ENCODE data around the gene BCL2.
A peak's percentile ranks its signal among the peaks of the same experiment; 100 is the strongest.
"Not testable (repeated sequence)": the region's sequence is repeated elsewhere in the genome, so short reads cannot be mapped to it uniquely, and the experiment has no call there.

BCL2 gene

GRCh38 chr18:63319383-63320122 is at the start of gene BCL2:
TSS of gene BCL2 (minus strand) at chr18:63319769.
- no peak for DNase-seq (ENCODE audit: low read depth in 2 of 2)

DNA sequence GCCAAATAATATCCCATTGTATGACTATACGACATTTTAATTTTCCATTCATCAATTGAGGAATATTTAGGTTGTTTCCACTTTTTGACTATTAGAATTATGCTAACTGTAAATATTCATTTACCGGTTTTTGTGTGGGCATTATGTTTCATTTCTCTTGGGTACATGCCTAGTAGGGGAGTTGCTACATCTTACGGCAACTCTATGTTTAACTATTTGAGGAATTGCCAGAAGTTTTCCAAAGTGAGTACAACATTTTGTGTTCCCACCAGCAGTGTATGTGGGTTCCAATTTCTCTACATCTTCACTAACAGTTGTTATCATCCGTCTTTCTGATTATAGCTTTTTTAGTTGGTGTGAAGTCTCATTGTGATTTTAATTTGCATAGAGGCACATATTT is 49.0 kb upstream of the BCL2 start:
- DNase-seq (ENCODE audit: low read depth in 2 of 2): no peak

DNA sequence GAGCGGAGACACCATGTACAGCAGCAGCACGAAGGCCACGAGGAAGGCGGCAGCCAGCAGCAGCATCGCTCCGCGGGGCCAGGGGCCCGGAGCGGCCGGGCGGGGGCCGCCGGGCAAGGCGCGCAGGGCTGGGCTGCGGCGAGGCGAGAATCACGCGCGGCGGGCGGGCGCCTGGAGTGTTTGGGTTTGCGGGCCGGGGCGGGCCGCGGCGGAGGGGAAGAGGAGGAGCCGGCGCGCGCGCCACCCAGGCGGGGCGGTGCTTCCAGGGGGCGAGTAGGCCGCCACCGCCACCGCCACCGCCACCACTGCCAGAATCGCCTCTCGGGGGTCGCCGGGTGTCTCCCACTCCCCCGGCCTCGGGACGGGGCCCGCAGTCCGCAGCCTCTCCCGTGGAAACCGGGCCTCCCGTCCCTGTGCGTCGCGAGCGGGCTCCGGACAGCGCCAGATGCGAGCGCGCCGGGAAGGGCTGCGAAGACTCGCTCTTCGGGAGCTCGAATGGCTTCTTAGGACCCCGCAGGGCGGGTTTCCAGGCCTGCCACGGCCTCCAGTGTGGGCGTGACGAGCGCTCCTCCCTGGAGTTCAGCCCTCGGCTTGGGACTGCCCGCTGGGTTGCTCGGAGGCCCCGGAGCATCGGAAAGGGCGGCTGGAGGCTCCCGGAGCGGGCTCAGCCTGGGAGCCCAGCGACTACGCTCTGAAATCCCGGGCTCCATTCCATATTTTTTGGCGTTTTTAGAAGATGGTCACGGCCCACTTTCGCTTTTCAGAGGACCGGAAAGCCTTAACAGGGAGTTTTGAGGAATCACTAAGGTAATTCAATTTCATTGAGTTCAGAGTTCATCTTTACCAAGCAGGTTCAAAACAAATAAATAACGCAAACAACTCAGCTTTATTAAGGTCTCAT is 47.7 kb upstream of the BCL2 start, which contains the start of gene KDSR:
TSS of gene KDSR (minus strand) at position 154 of the 901 bp plus-strand sequence. CDS start at position 66, 88 bp downstream.
- peak; percentile 97 to 98 for DNase-seq (ENCODE audit: low read depth in 2 of 2)

GRCh38 chr18:63366213-63367052 is 46.9 kb upstream of the BCL2 start:
- no peak for DNase-seq (ENCODE audit: low read depth in 2 of 2)

DNA sequence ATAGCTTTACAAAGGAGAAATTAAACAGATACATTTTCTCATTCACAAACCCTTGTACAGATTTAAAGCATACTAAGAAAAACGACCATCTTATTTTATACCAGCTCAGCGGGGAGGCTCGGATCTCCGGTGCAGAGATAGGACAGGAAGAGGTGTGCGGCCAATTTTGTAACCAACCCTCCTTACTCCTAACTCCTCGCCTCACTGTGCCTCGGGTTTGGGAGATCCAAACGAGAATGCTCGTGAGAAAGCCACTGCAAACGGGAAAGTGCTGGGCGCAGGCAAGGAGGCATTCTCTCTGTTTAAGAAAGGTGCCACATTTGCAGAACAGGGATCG is 46.3 kb upstream of the BCL2 start:
- DNase-seq (ENCODE audit: low read depth in 2 of 2): no peak

DNA sequence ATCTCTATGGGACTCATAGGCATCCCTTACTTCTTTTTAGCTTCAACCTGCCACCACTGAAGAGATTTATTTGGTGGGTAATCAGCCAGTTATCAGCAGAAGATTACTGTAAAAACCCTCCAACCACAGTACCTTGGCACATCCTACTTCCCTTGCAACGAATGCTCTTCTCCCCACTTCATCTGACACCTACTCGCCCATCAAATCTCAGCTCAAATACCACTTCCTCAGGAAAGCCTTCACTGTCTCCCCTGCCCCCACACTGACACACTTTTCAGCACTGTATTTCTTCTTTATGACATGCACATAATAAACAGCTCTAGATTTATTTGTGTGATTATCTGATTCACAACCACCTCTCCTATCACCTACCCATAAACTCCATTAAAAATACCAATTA is 44.4 kb upstream of the BCL2 start:
- no peak for DNase-seq (ENCODE audit: low read depth in 2 of 2)

DNA sequence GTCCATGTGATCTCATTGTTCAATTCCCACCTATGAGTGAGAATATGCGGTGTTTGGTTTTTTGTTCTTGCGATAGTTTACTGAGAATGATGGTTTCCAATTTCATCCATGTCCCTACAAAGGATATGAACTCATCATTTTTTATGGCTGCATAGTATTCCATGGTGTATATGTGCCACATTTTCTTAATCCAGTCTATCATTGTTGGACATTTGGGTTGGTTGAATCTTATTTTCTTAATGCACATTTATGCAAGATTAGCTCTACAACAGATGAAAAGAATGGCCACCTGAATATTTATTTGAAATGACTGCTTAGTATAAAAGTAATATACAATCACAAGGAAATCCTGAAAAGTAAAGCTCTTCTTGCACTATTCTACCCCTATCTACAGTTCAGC is 43.9 kb upstream of the BCL2 start:
- DNase-seq (ENCODE audit: low read depth in 2 of 2): not testable (repeated sequence)

GRCh38 chr18:63356272-63356896 is 36.8 kb upstream of the BCL2 start:
- no peak for DNase-seq (ENCODE audit: low read depth in 2 of 2)

- no peak for DNase-seq (ENCODE audit: low read depth in 2 of 2)
Observed at GRCh38 chr18:63350230-63350629, 30.7 kb upstream of the BCL2 start.

DNA sequence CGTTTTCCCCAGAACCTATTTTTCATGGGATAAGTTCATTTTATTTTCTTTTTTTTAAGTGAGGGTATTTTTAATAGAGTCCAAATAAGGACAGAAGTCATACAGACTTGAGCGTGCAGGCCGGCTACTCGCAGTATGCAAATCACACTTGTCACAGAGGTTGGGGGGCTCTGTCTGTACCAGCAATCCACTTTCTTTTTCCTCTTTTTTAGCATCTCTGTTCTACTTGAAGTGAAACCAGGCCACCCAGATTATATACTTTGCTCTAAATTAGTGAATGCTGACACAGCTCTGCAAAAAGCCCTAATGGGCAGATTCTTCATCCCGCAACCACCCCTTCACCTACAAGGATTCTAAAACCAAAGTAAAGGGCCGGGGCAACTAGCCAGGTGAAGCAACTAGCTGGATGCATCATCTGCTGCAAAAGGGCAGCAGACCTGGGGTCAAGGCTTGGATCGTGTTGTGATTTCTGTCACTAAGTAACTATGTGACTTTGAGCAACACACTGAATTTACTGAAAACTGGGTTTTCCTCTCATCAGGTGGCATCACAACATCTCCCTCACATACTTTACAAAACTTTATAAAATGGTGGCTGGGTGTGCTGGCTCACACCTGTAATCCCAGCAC is 29.1 kb upstream of the BCL2 start:
- DNase-seq (ENCODE audit: low read depth in 2 of 2): no peak

DNA sequence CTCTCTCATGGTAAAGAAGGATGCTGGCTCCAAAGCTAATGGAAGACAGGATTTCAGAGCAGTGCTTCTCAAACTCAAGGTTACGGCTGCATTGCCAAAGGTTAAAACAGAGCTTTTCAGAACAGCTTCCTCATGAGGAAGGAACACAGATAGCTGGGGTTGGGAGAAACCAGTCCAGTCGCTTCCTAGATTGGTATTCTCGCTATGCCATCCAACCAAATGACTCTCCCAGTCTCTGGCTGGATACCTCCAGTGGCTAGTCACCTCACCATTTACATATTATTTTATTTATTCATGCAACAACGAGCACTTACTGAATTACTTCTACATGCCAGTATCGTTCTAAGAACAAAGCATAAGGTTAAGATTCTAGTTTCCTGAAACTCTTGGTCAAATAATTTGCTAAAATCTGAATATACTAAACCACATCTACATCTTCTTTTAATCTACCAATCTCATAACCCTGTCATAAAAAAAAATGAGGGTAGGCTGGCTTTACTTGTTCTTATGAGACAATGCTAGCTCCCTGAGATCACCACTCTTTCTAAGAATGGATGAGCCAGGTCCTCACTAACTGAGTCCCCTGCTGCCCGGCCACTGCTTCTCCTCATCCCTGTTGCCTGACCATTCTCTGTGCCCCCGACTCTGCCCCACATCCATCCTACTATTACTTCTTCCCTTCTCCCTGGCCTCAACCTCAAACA is 27.1 kb upstream of the BCL2 start:
- DNase-seq (ENCODE audit: low read depth in 2 of 2): no peak

DNA sequence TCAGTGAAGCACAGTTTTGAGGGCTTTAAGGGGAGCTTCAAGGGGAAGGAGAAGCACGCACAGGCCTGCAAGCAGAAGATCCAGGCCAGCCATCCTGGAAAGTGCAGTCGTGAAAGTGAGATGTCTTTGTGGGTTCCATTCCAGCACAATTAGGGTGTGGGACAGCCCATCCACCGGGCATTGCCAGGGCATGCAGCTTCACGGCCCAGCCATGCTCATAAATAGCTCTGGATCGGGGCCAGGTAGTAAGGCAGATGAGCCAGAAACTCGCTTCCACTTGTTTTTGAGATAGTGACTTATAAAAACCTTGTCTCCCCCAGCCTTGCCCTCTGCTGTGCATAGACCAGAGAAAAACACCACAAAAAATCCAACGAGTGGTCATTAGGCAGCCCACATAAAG is 26.5 kb upstream of the BCL2 start:
- no peak for DNase-seq (ENCODE audit: low read depth in 2 of 2)

DNA sequence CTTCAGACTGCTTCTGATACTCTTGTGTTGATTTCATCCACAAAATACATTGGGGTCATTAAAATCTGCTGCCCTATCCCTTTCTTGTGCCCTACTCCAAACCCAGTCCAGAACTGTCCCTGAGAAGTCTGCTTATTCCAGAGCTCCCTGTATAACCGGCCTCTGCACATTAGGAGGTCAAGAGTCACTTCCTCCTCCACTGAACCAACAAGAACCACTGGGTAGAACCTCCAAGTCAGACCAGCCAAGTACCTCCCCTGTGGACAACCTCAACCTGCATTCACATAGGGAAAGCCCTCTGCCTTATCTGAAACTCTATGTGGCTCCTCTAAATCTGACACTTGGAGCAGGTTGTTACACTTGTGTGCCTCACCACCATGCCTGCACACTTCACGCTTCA is 25.3 kb upstream of the BCL2 start:
- no peak for DNase-seq (ENCODE audit: low read depth in 2 of 2)

GRCh38 chr18:63344263-63344662 is 24.7 kb upstream of the BCL2 start:
- DNase-seq (ENCODE audit: low read depth in 2 of 2): no peak

DNA sequence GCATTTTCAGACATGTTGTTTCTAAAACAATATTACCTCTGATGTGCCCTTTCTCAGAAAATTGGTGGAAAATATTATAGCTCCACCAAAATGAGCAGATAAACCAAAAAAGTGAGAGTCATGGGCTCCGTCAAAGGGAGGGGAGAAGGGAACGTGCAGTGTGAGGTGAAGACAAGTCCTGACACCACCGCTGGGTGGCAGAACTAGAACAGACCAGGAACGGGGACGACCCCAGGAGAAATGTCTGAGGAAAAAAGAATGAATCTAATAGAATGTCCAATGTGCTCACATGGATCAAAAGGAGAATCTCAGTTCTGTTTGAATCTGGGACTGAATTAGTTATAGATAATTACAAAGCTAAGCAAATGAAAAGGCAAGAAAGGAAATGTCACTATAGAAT is 22.6 kb upstream of the BCL2 start:
- DNase-seq (ENCODE audit: low read depth in 2 of 2): no peak

DNA sequence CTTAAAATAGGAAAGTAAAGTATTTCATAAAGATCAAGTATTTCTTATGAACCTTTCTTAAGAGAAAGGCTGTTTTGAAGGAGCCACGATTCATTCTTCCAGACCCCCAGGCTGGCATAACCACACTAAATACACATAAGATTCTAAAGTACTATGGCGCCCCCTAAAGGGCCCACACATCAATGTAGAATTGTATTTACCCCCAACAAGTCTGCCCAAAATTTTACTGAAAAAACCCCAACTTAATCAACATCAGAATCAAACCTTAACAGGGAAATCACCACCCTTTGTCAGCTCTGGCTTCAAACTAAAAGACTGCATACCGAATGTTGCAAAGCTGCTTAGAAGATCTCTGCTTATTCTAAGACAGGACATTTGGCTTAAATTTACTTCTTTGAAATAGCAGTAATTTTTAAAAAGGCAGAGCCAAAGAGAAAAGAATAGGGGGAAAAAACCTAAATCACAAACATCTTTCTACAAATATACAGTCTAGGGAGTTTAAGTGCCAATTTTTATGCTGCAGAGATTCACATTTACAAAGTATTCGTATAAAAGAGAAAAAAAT is 20.4 kb upstream of the BCL2 start:
- DNase-seq (ENCODE audit: low read depth in 2 of 2): no peak

DNA sequence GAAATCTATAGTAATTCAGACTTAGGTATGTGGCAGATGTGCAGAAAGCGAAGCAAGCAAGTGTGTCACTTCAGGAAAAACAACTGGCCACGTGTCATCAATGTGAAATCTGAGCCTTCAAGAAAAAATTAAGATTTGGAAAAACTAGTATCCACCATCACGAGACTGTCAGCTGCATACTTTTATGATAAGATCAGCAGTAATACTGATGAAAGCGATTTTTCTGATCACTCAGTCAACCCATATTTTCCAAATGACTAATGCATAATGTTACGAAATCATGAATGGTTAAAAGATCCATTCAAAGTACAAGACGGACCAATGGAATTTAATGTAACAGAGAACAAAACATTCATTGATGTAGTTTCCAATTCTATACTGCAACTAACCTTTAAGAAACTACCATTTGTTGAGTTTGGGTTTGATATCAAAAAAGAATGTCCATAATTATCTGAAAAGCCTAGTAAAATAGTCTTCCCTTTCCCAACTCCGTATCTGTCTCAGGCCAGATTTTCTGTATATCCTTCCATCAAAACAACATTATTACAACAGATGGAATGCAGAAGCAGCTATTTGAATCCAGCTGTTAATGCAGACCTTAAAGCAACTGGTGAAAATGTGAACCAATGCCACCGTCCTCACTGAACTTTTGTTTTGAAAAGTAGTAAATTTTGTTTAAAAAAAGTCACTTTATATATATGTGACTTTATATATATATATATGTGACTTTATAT is 17.0 kb upstream of the BCL2 start:
- peak; percentile 88 to 91 for DNase-seq (ENCODE audit: low read depth in 2 of 2)

DNA sequence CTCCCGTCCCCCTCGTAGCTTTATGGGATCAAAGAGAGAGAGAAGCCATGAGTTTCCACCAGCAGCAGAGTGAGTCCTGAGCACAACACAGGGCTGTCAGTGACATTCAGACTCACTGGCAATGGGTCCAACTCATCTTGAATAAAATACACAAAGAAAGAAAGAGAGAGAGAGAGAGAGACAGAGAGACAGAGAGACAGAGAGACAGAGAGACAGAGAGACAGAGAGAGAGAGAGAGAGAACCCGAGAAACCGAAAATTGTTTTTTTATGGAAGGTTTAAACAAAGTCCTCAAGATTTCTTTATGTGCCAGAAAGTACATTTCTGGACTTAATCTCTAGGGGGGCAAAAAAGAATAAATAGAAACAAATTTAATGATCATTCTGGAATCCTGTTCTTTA is 11.5 kb upstream of the BCL2 start:
- DNase-seq (ENCODE audit: low read depth in 2 of 2): no peak

GRCh38 chr18:63329431-63330145 is 10.0 kb upstream of the BCL2 start:
- DNase-seq (ENCODE audit: low read depth in 2 of 2): no peak
